ENCODE data around the gene C16orf46.

DNA sequence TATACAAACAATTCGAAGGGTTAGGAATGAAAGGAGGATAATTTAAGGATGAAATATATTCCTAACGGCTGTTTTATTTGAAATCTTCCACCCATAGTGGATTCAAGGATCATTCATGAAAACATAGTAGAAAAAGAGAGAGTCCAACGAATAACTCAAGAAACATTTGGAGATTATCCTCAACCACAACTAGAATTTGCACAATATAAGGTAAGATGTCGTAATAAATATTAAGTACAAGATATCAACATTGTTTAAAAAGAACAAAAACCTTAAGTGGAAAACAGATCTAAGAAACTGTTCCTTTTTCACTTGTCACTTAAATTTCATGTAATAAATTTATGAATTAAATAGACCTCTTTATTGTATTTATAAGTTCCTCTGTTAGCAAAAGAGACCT lies 50.6 kb downstream of the C16orf46 start:
- TF ChIP-seq, protein P1, sequence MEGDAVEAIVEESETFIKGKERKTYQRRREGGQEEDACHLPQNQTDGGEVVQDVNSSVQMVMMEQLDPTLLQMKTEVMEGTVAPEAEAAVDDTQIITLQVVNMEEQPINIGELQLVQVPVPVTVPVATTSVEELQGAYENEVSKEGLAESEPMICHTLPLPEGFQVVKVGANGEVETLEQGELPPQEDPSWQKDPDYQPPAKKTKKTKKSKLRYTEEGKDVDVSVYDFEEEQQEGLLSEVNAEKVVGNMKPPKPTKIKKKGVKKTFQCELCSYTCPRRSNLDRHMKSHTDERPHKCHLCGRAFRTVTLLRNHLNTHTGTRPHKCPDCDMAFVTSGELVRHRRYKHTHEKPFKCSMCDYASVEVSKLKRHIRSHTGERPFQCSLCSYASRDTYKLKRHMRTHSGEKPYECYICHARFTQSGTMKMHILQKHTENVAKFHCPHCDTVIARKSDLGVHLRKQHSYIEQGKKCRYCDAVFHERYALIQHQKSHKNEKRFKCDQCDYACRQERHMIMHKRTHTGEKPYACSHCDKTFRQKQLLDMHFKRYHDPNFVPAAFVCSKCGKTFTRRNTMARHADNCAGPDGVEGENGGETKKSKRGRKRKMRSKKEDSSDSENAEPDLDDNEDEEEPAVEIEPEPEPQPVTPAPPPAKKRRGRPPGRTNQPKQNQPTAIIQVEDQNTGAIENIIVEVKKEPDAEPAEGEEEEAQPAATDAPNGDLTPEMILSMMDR (IDR thresholded peaks at IDR 0.05): no peak
- no peak for TF ChIP-seq POLR2A (IDR thresholded peaks at IDR 0.05)
